ENCODE results near the gene ATG10. TPM values are rescaled to one million over a fixed set of nuclear protein-coding genes. Genes with fewer than 3 reads are reported as not detected.

Gene ATG10
- polyA plus RNA-seq, 6 donors from 2014 or later = 3.9 to 14.5 (median 6.5) TPM

- H3K4me1 Mint-ChIP-seq = no peaks in the 10 kb centered on the region
- H3K4me3 Mint-ChIP-seq = no peak overlapping the region
- DNase-seq (no peak), ATAC-seq (ENCODE audit: low read depth in 2 of 2) (no peak)
- H3K9me3 Mint-ChIP-seq = no peaks in the 10 kb centered on the region
- peaks cover 0 to 3% of the 10 kb centered on the region in 2 donors for H3K36me3 Mint-ChIP-seq
- no peaks in the 10 kb centered on the region for H3K27me3 Mint-ChIP-seq
- no peak overlapping the region for H3K27ac Mint-ChIP-seq
Observed at GRCh38 chr5:82152978-82153481, 181.2 kb downstream of the ATG10 start.

GRCh38 chr5:82154776-82155175 lies 183.0 kb downstream of the ATG10 start:
- H3K4me3 Mint-ChIP-seq = no peak overlapping the region

GRCh38 chr5:82155305-82155704 lies 183.5 kb downstream of the ATG10 start:
- no peaks in the 10 kb centered on the region for H3K4me1 Mint-ChIP-seq

More at GRCh38 chr5:82154776-82155175, 183.0 kb downstream of the ATG10 start:
- Mint-ChIP-seq H3K9me3 (no peaks in the 10 kb centered on the region), H3K27ac (no peak overlapping the region), H3K4me1 (no peaks in the 10 kb centered on the region), H3K36me3 (peaks cover 0 to 3% of the 10 kb centered on the region in 2 donors), H3K27me3 (no peaks in the 10 kb centered on the region)
- ATAC-seq (ENCODE audit: low read depth in 2 of 2) (no peak), DNase-seq (no peak)

GRCh38 chr5:82156874-82157273 lies 185.1 kb downstream of the ATG10 start:
- no peaks in the 10 kb centered on the region for H3K27me3 Mint-ChIP-seq

More at GRCh38 chr5:82155305-82155704, 183.5 kb downstream of the ATG10 start:
- Mint-ChIP-seq H3K36me3 (peaks cover 0 to 3% of the 10 kb centered on the region in 2 donors), H3K9me3 (no peaks in the 10 kb centered on the region), H3K27me3 (no peaks in the 10 kb centered on the region), H3K4me3 (no peak overlapping the region), H3K27ac (no peak overlapping the region)
- no peak for ATAC-seq (ENCODE audit: low read depth in 2 of 2)
- DNase-seq = no peak

DNA sequence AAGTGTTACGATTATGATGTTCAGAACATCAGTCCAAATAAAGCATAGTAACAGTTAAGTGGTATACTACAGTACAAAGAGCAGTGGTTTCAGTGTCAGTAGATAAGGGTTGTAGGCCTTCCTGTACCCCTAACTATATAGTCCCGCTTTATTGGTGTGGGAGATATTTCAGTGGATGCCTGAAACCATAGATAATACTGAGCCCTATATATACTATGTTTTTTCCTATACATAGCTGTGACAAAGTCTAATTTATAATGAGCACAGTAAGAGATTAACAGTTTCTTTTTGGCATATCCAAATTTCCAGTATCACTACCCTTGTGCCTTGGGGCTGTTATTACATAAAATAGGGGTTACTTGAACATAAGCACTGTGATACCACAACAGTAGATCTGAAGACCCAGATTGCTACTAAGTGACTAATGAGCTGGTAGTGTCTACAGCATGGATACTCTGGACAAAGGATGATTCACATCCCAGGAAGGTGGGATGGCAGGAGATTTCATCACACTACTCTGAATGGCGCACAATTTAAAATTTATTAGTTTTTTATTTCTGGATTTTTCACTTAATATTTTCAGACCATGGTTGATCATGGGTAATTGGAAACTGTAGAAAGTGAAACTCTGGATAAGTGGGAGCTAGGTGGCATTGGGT lies 187.1 kb downstream of the ATG10 start:
- no peak overlapping the region for H3K4me3 Mint-ChIP-seq
- no peaks in the 10 kb centered on the region for H3K27me3 Mint-ChIP-seq
- no peak for DNase-seq
- no peak overlapping the region for H3K27ac Mint-ChIP-seq
- ATAC-seq (ENCODE audit: low read depth in 2 of 2) = no peak
- H3K36me3 Mint-ChIP-seq = no peaks in the 10 kb centered on the region
- H3K9me3 Mint-ChIP-seq = no peaks in the 10 kb centered on the region
- H3K4me1 Mint-ChIP-seq = no peaks in the 10 kb centered on the region

More at GRCh38 chr5:82156874-82157273, 185.1 kb downstream of the ATG10 start:
- no peaks in the 10 kb centered on the region for H3K9me3 Mint-ChIP-seq
- no peak overlapping the region for H3K27ac Mint-ChIP-seq
- ATAC-seq (ENCODE audit: low read depth in 2 of 2) = no peak
- no peak for DNase-seq
- H3K36me3 Mint-ChIP-seq = peaks cover 0 to 3% of the 10 kb centered on the region in 2 donors
- no peak overlapping the region for H3K4me3 Mint-ChIP-seq
- no peaks in the 10 kb centered on the region for H3K4me1 Mint-ChIP-seq

- peak overlapping the region in 1 of 6 donors; percentile 20 for H3K27ac Mint-ChIP-seq
Observed at GRCh38 chr5:82160948-82161347, 189.1 kb downstream of the ATG10 start.

DNA sequence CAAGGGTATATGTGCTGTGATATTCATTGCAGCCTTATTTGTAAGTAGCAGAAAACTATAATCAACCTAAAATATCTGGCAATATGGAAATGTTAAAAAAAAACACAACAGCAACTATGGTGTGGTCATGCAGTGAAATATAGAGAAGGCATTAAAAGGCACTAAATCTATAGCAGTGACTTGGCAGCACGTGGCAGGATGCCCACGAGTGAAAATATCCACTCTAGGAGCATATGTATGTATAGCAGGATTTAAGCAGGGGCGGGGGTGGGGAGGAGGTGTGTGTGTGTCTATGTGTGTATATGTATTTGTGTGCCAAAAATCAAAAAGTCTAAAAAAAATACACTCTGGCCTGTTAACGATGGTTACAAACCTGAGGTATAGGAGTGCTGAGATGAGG lies 190.8 kb downstream of the ATG10 start:
- H3K36me3 Mint-ChIP-seq = no peaks in the 10 kb centered on the region
- H3K4me1 Mint-ChIP-seq = no peaks in the 10 kb centered on the region
- no peak overlapping the region for H3K4me3 Mint-ChIP-seq
- H3K9me3 Mint-ChIP-seq = no peaks in the 10 kb centered on the region
- no peak overlapping the region for H3K27ac Mint-ChIP-seq
- DNase-seq (no peak), ATAC-seq (ENCODE audit: low read depth in 2 of 2) (no peak)
- H3K27me3 Mint-ChIP-seq = no peaks in the 10 kb centered on the region

More at GRCh38 chr5:82160948-82161347, 189.1 kb downstream of the ATG10 start:
- DNase-seq (no peak), ATAC-seq (ENCODE audit: low read depth in 2 of 2) (no peak)
- no peaks in the 10 kb centered on the region for H3K27me3 Mint-ChIP-seq
- H3K36me3 Mint-ChIP-seq = no peaks in the 10 kb centered on the region
- H3K4me1 Mint-ChIP-seq = no peaks in the 10 kb centered on the region
- no peak overlapping the region for H3K4me3 Mint-ChIP-seq
- no peaks in the 10 kb centered on the region for H3K9me3 Mint-ChIP-seq

DNA sequence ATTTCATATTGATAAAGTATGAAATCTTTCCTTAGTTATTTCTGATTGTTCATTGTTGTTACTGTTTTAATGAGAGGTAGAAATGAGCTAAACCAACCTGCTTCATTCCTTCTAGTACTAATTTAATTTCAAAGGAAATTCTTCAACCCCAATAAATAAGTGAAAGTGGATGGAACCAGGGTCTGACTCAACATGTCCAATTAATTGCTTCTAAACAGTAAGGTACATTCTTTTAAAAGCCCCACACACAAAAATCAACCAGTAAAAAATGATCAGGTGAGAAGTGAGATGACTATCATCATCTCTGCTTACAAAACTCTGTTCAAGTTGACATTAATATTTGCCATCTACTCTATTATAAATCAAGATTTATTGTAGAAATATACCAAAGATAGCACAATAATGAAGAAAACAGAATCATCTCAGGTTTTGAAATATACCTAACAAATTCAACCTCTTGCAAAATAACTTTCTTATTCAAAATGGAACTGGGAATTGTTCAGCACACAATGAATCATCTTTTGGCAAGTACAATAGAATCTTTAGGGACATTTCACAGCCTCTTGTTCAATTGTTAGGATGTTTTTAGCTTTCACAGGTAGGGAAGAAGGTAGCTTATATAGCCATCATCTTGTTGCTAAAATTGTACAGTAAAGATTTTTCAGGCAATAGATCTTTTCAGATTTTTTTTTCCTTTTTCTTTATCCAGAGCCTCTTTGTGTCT lies 191.8 kb downstream of the ATG10 start:
- DNase-seq (no peak), ATAC-seq (ENCODE audit: low read depth in 2 of 2) (no peak)
- Mint-ChIP-seq H3K36me3 (no peaks in the 10 kb centered on the region), H3K27me3 (no peaks in the 10 kb centered on the region), H3K4me3 (no peak overlapping the region), H3K9me3 (no peaks in the 10 kb centered on the region), H3K27ac (no peak overlapping the region), H3K4me1 (no peaks in the 10 kb centered on the region)

- DNase-seq = no peak
- no peaks in the 10 kb centered on the region for H3K36me3 Mint-ChIP-seq
- H3K4me1 Mint-ChIP-seq = no peaks in the 10 kb centered on the region
- H3K27ac Mint-ChIP-seq = peak overlapping the region in 1 of 6 donors; percentile 77
- H3K4me3 Mint-ChIP-seq = no peak overlapping the region
- ATAC-seq (ENCODE audit: low read depth in 2 of 2) = no peak
- no peaks in the 10 kb centered on the region for H3K27me3 Mint-ChIP-seq
- H3K9me3 Mint-ChIP-seq = no peaks in the 10 kb centered on the region
Observed at GRCh38 chr5:82164176-82164976, 192.6 kb downstream of the ATG10 start.

DNA sequence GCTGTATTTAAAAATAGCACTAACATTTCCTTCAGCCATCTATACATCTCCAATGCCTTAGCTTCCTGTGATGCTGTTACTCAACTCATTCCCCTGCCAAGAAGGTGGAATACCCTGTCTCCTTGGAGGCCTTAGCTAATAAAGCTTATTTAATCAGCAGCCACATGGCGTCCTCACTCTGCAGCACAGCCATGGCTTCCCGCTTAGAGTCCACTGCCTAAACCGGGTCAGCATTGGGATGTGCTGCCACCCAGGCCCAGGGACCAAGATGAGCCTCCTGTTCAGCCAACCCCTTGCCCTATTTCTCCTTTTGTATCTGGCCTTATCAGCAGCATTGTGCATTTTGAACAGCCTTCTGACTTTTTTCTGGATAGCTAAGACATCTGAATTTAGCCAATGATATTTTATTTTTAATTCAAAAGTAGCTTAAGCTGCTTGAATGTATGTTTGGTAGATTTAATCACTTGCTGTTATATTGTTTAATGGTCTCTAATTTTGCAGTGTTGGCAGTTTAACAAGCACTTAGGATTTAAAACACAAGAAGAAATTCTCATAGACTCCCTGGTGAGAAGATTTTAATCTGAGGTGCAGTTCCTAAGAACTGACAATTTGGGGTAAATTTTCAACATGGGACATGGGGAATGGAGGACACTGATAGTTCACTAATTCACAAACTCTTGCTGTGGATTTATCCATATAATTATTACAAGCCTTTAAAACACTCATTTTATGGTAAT lies 193.3 kb downstream of the ATG10 start:
- no peaks in the 10 kb centered on the region for H3K9me3 Mint-ChIP-seq
- peak overlapping the region in 5 of 6 donors; percentile 5 to 35 (median 28) for H3K27ac Mint-ChIP-seq
- H3K4me3 Mint-ChIP-seq = no peak overlapping the region

GRCh38 chr5:82165740-82166530 lies 194.1 kb downstream of the ATG10 start:
- DNase-seq (peak; percentile 25), ATAC-seq (ENCODE audit: low read depth in 2 of 2) (peak; percentile 75 to 84)
- H3K27ac Mint-ChIP-seq = peak overlapping the region in 3 of 6 donors; percentile 5 to 28 (median 24)
- H3K9me3 Mint-ChIP-seq = no peaks in the 10 kb centered on the region
- no peaks in the 10 kb centered on the region for H3K4me1 Mint-ChIP-seq
- no peak overlapping the region for H3K4me3 Mint-ChIP-seq
- H3K36me3 Mint-ChIP-seq = no peaks in the 10 kb centered on the region
- no peaks in the 10 kb centered on the region for H3K27me3 Mint-ChIP-seq

More for the DNA sequence above, 193.3 kb downstream of the ATG10 start:
- no peaks in the 10 kb centered on the region for H3K27me3 Mint-ChIP-seq
- no peak for ATAC-seq (ENCODE audit: low read depth in 2 of 2)
- H3K36me3 Mint-ChIP-seq = no peaks in the 10 kb centered on the region
- no peak for DNase-seq
- H3K4me1 Mint-ChIP-seq = no peaks in the 10 kb centered on the region

DNA sequence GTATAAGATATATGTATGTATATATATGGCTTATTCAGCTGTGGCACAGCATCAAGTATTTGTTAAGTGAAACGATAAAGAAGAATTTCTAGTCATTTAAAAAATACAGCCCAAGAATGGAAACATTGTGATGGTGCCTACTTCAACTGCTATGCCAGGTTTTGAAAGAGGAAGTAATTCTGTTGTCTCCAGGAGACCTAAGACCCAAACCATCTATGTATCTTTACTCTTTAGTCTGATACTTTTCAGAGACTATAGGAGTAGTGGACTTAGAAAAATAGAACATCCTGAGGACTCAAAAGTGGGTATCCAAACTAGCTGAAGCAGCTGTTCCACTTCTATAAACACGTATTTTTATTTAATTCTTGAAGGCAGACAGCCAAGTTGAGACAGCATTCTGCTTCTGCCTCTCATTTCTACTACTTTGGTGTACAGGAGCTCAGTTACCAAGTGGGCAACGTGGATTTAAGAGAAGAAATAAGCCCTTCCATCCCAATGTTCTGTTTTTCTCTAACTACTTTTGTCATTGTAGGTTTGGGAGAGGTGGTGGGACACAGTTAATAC lies 195.6 kb downstream of the ATG10 start:
- Mint-ChIP-seq H3K36me3 (no peaks in the 10 kb centered on the region), H3K4me3 (no peak overlapping the region), H3K9me3 (no peaks in the 10 kb centered on the region), H3K27me3 (no peaks in the 10 kb centered on the region), H3K4me1 (no peaks in the 10 kb centered on the region), H3K27ac (peak overlapping the region in 1 of 6 donors; percentile 18)
- ATAC-seq (ENCODE audit: low read depth in 2 of 2) (peak in 1 of 2 donors; percentile 27), DNase-seq (no peak)

All from naive B cell (primary cell).